ENCODE measurements around the gene DYNC2LI1.

GRCh38 chr2:43841949-43842865 lies 68.4 kb downstream of the DYNC2LI1 start:
- TF ChIP-seq, protein P1, sequence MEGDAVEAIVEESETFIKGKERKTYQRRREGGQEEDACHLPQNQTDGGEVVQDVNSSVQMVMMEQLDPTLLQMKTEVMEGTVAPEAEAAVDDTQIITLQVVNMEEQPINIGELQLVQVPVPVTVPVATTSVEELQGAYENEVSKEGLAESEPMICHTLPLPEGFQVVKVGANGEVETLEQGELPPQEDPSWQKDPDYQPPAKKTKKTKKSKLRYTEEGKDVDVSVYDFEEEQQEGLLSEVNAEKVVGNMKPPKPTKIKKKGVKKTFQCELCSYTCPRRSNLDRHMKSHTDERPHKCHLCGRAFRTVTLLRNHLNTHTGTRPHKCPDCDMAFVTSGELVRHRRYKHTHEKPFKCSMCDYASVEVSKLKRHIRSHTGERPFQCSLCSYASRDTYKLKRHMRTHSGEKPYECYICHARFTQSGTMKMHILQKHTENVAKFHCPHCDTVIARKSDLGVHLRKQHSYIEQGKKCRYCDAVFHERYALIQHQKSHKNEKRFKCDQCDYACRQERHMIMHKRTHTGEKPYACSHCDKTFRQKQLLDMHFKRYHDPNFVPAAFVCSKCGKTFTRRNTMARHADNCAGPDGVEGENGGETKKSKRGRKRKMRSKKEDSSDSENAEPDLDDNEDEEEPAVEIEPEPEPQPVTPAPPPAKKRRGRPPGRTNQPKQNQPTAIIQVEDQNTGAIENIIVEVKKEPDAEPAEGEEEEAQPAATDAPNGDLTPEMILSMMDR (IDR thresholded peaks at IDR 0.05; ENCODE audit: insufficient read depth, low read length, poor library complexity, severe bottlenecking), result no peak
- no peak for TF ChIP-seq EZH2phosphoT487 (conservative IDR thresholded peaks at IDR 0.05; ENCODE audit: low read length)

Data from SU-DHL-6 (cell line).